ENCODE measurements around the gene HOXA4. TPM values are rescaled to one million over a fixed set of nuclear protein-coding genes. Genes with fewer than 3 reads are reported as not detected.
A peak's percentile ranks its signal among the peaks of the same experiment; 100 is the strongest.

Gene HOXA4
- total RNA-seq, 2 donors from 2014 or later: 0.78 to 1.6 TPM

DNA sequence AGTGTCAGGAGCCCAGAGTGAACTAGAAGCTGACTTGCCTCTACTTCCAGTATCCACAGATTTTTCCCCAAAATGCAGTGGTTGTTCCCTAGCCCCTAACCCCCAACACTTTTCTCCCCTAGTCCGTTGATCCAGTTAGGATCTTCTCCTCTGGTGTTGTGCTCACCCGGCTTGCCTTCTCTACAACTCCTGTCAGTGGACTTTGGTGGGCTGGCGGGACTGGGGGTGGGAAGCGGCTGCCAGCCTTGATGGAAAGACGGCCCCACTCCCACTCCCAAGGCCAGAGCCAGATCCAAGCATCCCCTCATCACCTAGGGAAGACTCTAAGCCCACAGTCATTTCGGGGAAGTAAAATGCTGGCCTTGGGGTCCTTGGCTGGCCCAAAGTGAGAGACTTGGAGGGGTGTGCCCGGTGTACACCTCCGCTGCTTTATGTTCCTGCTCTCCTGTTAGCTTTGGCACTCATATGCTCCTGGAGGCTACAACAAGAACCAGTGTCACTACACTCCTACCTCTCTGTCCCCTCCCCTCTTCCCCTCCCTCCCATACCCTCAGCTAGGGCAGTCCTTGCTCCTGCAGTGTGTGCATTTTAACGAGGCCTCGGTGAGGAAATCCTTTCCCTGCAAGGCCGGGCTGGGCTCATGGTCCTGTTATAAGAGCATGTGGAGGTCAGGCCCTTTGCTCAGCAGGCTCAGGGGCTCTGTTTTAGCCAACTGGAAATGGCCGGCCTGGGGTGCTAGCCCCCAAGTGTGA lies 44.5 kb upstream of the HOXA4 start:
- no peak overlapping the region for H3K4me3 ChIP-seq
- H3K36me3 ChIP-seq (replicated peaks in 1 of 2; ENCODE audit: insufficient read depth in 1 of 2, low read depth in 2 of 2): no peaks in the 10 kb centered on the region
- intact Hi-C loops (cut with DNase I): no loop called here
- no peak for ATAC-seq
- TF ChIP-seq, protein P1, sequence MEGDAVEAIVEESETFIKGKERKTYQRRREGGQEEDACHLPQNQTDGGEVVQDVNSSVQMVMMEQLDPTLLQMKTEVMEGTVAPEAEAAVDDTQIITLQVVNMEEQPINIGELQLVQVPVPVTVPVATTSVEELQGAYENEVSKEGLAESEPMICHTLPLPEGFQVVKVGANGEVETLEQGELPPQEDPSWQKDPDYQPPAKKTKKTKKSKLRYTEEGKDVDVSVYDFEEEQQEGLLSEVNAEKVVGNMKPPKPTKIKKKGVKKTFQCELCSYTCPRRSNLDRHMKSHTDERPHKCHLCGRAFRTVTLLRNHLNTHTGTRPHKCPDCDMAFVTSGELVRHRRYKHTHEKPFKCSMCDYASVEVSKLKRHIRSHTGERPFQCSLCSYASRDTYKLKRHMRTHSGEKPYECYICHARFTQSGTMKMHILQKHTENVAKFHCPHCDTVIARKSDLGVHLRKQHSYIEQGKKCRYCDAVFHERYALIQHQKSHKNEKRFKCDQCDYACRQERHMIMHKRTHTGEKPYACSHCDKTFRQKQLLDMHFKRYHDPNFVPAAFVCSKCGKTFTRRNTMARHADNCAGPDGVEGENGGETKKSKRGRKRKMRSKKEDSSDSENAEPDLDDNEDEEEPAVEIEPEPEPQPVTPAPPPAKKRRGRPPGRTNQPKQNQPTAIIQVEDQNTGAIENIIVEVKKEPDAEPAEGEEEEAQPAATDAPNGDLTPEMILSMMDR (IDR thresholded peaks at IDR 0.05): no peak
- TF ChIP-seq POLR2A (IDR thresholded peaks at IDR 0.05): no peak
- DNase-seq: peak in 2 of 4 donors; percentile 5
- H3K27ac ChIP-seq: no peak overlapping the region
- WGBS, 2 donors: 22 to 36% methylated on average over 11 to 12 of the region's 12 CpGs
- no peaks in the 10 kb centered on the region for H3K9me3 ChIP-seq
- H3K27me3 ChIP-seq: peaks cover 5 to 88% of the 10 kb centered on the region in 2 donors
- peaks cover 32% of the 10 kb centered on the region for H3K4me1 ChIP-seq

DNA sequence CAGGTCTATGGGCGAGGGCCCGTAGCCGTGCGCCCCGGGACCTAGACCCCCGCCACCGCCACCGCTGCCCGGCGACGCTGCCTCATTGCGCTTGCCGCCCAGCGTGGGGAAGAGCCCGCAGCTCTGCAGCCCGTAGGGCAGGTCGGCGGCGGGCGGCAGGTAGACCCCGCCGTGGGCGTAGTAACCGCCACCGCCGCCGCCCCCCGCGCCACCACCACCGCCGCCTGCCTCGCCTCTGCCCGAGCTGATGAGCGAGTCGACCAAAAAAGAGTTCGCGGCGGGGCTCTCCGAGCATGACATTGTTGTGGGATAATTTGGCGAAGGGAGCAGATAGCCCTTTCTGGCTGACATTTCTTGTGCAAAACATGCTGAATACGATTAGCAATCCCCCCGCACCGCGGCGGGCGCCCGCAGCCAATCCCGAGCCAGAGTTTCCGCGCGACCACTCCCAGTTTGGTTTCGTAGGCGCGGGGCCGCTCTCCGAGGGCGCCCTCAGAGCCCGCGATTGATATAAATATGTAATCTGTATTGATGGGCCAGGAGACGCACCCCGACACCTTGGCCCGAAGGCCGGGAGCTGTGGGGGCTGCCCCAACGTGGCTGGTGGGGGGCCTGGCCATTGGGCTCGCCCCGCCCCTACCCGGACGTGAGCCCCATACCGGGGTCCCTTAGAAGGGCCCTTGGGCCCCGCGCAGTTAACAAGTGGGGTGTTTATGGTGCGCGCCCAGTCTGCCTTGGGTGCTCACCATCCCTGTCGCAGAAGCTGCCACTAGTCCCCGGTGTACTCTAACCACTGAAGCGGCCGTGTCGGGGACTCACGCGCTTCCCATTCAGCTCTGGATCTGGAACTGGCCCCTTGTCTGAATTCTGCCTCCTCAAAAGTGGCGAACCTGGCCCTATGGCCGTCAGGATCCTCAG lies 43.7 kb upstream of the HOXA4 start, which contains the start of gene HOXA10:
TSS of gene HOXA10 (minus strand) at position 365 of the 918 bp plus-strand sequence. CDS start at position 351, 14 bp downstream.
- intact Hi-C loops (cut with DNase I): no loop called here
- 7 to 19% methylated on average over 13 to 82 of the region's 82 CpGs for WGBS, 2 donors
- DNase-seq (peak in 2 of 4 donors; percentile 6 to 10), ATAC-seq (no peak)
- Histone ChIP-seq H3K4me1 (peaks cover 30% of the 10 kb centered on the region), H3K27ac (no peak within 1 kb of the TSS), H3K4me3 (peak within 1 kb of the TSS in 1 of 2 donors; percentile 1), H3K36me3 (replicated peaks in 1 of 2; ENCODE audit: insufficient read depth in 1 of 2, low read depth in 2 of 2) (no peaks in the 10 kb centered on the region), H3K27me3 (peaks cover 5 to 88% of the 10 kb centered on the region in 2 donors), H3K9me3 (no peaks in the 10 kb centered on the region)
- no peak for TF ChIP-seq POLR2A (IDR thresholded peaks at IDR 0.05)
- TF ChIP-seq, protein P1 (IDR thresholded peaks at IDR 0.05): no peak

DNA sequence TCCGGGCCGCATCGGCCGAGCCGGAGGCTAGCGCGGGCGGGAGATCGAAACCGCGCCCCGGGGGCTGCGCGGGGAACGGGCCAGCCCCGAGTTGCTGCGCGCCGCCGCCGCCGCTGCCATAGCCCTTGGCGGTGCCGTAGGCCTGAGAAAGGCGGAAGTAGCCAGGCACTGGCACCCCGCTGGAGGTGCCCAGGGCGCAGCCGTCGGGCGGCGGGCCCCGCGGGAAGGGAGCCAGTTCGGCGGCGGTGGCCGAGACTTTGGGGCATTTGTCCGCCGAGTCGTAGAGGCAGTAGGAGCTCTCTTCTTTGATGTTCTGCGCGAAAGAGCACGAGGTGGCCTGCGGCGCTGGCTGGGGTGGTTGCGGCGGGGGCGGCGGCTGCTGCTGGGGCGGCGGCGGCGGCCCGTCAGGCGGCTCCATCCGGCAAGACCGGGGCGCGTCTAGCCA lies 43.0 kb upstream of the HOXA4 start:
- H3K4me3 ChIP-seq: peak overlapping the region in 1 of 2 donors; percentile 1
- H3K27me3 ChIP-seq: peaks cover 5 to 87% of the 10 kb centered on the region in 2 donors
- ATAC-seq (peak; percentile 51), DNase-seq (peak in 3 of 4 donors; percentile 16 to 44 (median 39))
- intact Hi-C loops (cut with DNase I): no loop called here
- H3K9me3 ChIP-seq: no peaks in the 10 kb centered on the region
- 1 to 10% methylated on average over 17 to 30 of the region's 59 CpGs for WGBS, 2 donors
- peaks cover 30% of the 10 kb centered on the region for H3K4me1 ChIP-seq
- no peak overlapping the region for H3K27ac ChIP-seq
- TF ChIP-seq, protein P1 (IDR thresholded peaks at IDR 0.05): no peak
- TF ChIP-seq POLR2A (IDR thresholded peaks at IDR 0.05): no peak
- H3K36me3 ChIP-seq (replicated peaks in 1 of 2; ENCODE audit: insufficient read depth in 1 of 2, low read depth in 2 of 2): no peaks in the 10 kb centered on the region

DNA sequence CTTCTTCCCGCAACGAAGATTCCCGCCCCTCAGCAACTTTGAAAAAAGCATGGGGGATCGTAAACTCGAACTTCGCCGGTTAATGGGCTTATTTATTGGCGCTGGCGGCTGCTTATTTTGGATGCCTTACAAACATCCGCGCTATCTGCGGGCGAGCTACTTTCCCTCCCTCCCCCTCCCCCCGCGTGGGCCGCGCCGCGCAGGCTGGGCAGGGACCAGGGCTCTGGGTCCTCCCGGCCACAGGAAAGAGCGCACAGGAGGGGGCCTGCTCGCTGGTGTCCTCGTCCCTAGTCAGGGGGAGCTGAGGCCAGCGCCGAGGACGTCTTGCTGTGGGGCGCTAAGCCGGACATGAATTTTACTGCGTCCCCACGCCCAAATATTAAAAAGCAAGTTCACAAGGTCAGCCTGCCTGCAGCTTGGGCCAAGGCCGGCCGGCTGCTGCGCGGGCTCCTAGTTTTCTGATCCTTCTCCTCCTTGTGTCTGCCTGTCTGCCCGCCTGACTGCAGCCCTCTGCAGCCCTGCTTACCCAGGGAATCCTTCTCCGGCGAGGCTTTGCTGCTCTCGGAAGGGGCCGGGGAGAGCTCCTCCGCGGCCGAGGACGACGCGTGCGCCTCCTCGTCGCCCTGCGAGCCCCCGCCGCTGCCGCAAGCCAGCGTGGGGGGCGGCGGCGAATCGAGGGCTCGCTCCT lies 42.4 kb upstream of the HOXA4 start:
- peak; percentile 13 for ATAC-seq
- Histone ChIP-seq H3K9me3 (no peaks in the 10 kb centered on the region), H3K27ac (no peak overlapping the region), H3K4me1 (peaks cover 30% of the 10 kb centered on the region), H3K36me3 (replicated peaks in 1 of 2; ENCODE audit: insufficient read depth in 1 of 2, low read depth in 2 of 2) (no peaks in the 10 kb centered on the region), H3K27me3 (peaks cover 5 to 89% of the 10 kb centered on the region in 2 donors), H3K4me3 (peak overlapping the region in 1 of 2 donors; percentile 1)
- 2 to 4% methylated on average over 12 to 55 of the region's 58 CpGs for WGBS, 2 donors
- TF ChIP-seq, protein P1 (IDR thresholded peaks at IDR 0.05): no peak
- no peak for TF ChIP-seq POLR2A (IDR thresholded peaks at IDR 0.05)
- intact Hi-C loops (cut with DNase I): no loop called here
- peak in 2 of 4 donors; percentile 12 to 16 for DNase-seq

Measured in body of pancreas (tissue), 4 donors.